ENCODE results near the gene PIGR.

- TF ChIP-seq SPI1 (IDR thresholded peaks at IDR 0.05; ENCODE audit: borderline replicate concordance, insufficient read depth, low read depth, low read length) (no peak), HCFC1 (IDR thresholded peaks at IDR 0.05; ENCODE audit: low read length) (no peak), USF1 (IDR thresholded peaks at IDR 0.05; ENCODE audit: borderline replicate concordance, extremely low read length, insufficient read depth, low read depth, low read length) (no peak), E2F4 (IDR thresholded peaks at IDR 0.05; ENCODE audit: low read depth, low read length) (no peak), ZNF274 (IDR thresholded peaks at IDR 0.05; ENCODE audit: insufficient read depth, insufficient read length) (no peak), RAD51 (IDR thresholded peaks at IDR 0.05) (no peak), PML (IDR thresholded peaks at IDR 0.05; ENCODE audit: low read length) (no peak), USF2 (IDR thresholded peaks at IDR 0.05; ENCODE audit: borderline replicate concordance, low read depth, low read length) (no peak), FOXK2 (IDR thresholded peaks at IDR 0.05) (no peak), CTCF (IDR thresholded peaks at IDR 0.05 in 2 of 3, conservative IDR thresholded peaks at IDR 0.05 in 1 of 3; ENCODE audit: control insufficient read depth in 2 of 3, extremely low read depth in 1 of 3, insufficient read depth in 1 of 3, low read depth in 3 of 3, low read length in 3 of 3) (no peak), TBL1XR1 (IDR thresholded peaks at IDR 0.05; ENCODE audit: low read depth, low read length) (no peak)
Measured at GRCh38 chr1:206880314-206880713, 66.0 kb downstream of the PIGR start.
